ENCODE data around the gene SLAMF7. TPM values are rescaled to one million over a fixed set of nuclear protein-coding genes. Genes with fewer than 3 reads are reported as not detected.

SLAMF7 gene
- total and polyA plus RNA-seq, 8 donors: 0.12 to 6.5 (median 0.46) TPM

GRCh38 chr1:160755911-160756848 is 17.1 kb downstream of the SLAMF7 start:
- ATAC-seq: no peak
- no peak for DNase-seq
- FAIRE-seq: no peak
- no peak for TF ChIP-seq CTCF (IDR thresholded peaks at IDR 0.05)
- H3K27ac ChIP-seq: no peak overlapping the region
- no peaks in the 10 kb centered on the region for H3K36me3 ChIP-seq
- no peaks in the 10 kb centered on the region for H3K27me3 ChIP-seq
- intact Hi-C loops (cut with DNase I): no loop called here
- no peaks in the 10 kb centered on the region for H3K4me1 ChIP-seq
- H3K9me3 ChIP-seq: no peaks in the 10 kb centered on the region
- no peak overlapping the region for H3K4me3 ChIP-seq
- WGBS, 2 donors: 59 to 63% methylated on average over 5 of the region's 5 CpGs

- no peak for ATAC-seq
- TF ChIP-seq CTCF (IDR thresholded peaks at IDR 0.05): no peak
- no peaks in the 10 kb centered on the region for H3K9me3 ChIP-seq
- no peak overlapping the region for H3K27ac ChIP-seq
- H3K4me3 ChIP-seq: no peak overlapping the region
- 83 to 91% methylated on average over 2 of the region's 2 CpGs for WGBS, 2 donors
- H3K36me3 ChIP-seq: no peaks in the 10 kb centered on the region
- no peaks in the 10 kb centered on the region for H3K4me1 ChIP-seq
- no peaks in the 10 kb centered on the region for H3K27me3 ChIP-seq
- no peak for DNase-seq
- no peak for FAIRE-seq
- intact Hi-C loops (cut with DNase I): no loop called here
These were observed 17.8 kb downstream of the SLAMF7 start for GRCh38 chr1:160756849-160757201.

GRCh38 chr1:160758521-160758920 is 19.5 kb downstream of the SLAMF7 start:
- intact Hi-C loops (cut with DNase I): no loop called here
- WGBS, 2 donors: 95 to 96% methylated on average over 2 of the region's 2 CpGs
- Histone ChIP-seq H3K36me3 (no peaks in the 10 kb centered on the region), H3K27ac (no peak overlapping the region), H3K4me1 (no peaks in the 10 kb centered on the region), H3K27me3 (no peaks in the 10 kb centered on the region), H3K4me3 (no peak overlapping the region), H3K9me3 (no peaks in the 10 kb centered on the region)
- ATAC-seq (no peak), DNase-seq (no peak), FAIRE-seq (no peak)
- TF ChIP-seq CTCF (IDR thresholded peaks at IDR 0.05): no peak

- no peak for ATAC-seq
- Histone ChIP-seq H3K4me1 (no peaks in the 10 kb centered on the region), H3K36me3 (no peaks in the 10 kb centered on the region), H3K4me3 (no peak overlapping the region), H3K27me3 (no peaks in the 10 kb centered on the region), H3K9me3 (no peaks in the 10 kb centered on the region), H3K27ac (no peak overlapping the region)
- no peak for FAIRE-seq
- TF ChIP-seq CTCF (IDR thresholded peaks at IDR 0.05): no peak
- intact Hi-C loops (cut with DNase I): no loop called here
- no peak for DNase-seq
These were observed 20.7 kb downstream of the SLAMF7 start for GRCh38 chr1:160759740-160760139.

- no peak for TF ChIP-seq CTCF (IDR thresholded peaks at IDR 0.05)
- H3K4me3 ChIP-seq: no peak overlapping the region
- H3K9me3 ChIP-seq: no peaks in the 10 kb centered on the region
- DNase-seq (no peak), ATAC-seq (no peak), FAIRE-seq (no peak)
- intact Hi-C loops (cut with DNase I): no loop called here
- WGBS, 2 donors: 90 to 93% methylated on average over 4 of the region's 4 CpGs
- H3K4me1 ChIP-seq: no peaks in the 10 kb centered on the region
- H3K27ac ChIP-seq: no peak overlapping the region
- H3K36me3 ChIP-seq: no peaks in the 10 kb centered on the region
- no peaks in the 10 kb centered on the region for H3K27me3 ChIP-seq
These were observed 22.0 kb downstream of the SLAMF7 start for GRCh38 chr1:160761046-160761445.

Measured in pancreas (tissue), 10 donors.